H1 (cell line): ENCODE results near the gene CFAP221. TPM values are rescaled to one million over a fixed set of nuclear protein-coding genes. Genes with fewer than 3 reads are reported as not detected.

Experiments
- E2F6 ChIP-seq: IDR thresholded peaks from 2 replicates; pipeline ENCODE4 v1.6.1; 2012; ENCODE audit warnings: inconsistent platforms
- HDAC2 ChIP-seq, 2 experiments: fragments of 300-600 bp in 1 of 2; sonication (generic) in 1 of 2; IDR thresholded peaks; 2 replicates each; pipeline ENCODE4 v1.6.1; 2011 to 2012; ENCODE audit warnings: low read depth in 2 of 2, low read length in 2 of 2, mild to moderate bottlenecking in 2 of 2, moderate library complexity in 2 of 2, borderline replicate concordance in 1 of 2, inconsistent platforms in 1 of 2
- POLR2AphosphoS5 ChIP-seq: IDR thresholded peaks from 2 replicates; pipeline ENCODE4 v1.6.1; 2011; ENCODE audit warnings: low read depth, low read length
- POU5F1 ChIP-seq: IDR thresholded peaks from 2 replicates; pipeline ENCODE4 v1.6.1; 2011; ENCODE audit warnings: low read depth, mild to moderate bottlenecking, low read length, moderate library complexity
- SIRT6 ChIP-seq: IDR thresholded peaks from one replicate; pipeline ENCODE4 v1.7.1; 2012; ENCODE audit warnings: low read length, inconsistent platforms
- TEAD4 ChIP-seq: IDR thresholded peaks from 2 replicates; pipeline ENCODE4 v1.6.1; 2012; ENCODE audit warnings: low read depth, low read length, inconsistent platforms, mixed read lengths
- polyA plus RNA-seq, 7 experiments: library from polyadenylated mRNA; depleted of rRNA in 3 of 7; stranded (reverse) in 5 of 7; unstranded in 2 of 7; fragments of >200 nt in 5 of 7; fragments of 200-250 nt in 2 of 7; gene quantifications; 1 replicate in 5 of 7; 2 replicates in 1 of 7; 4 replicates in 1 of 7; pipeline versions ENCODE4 v1.2.1 to v1.2.3, GENCODE V29; 2011 to 2013; ENCODE audit warnings: missing spikeins in 2 of 7, mixed read lengths in 2 of 7
- total RNA-seq: library from RNA; stranded (reverse); fragmentation: NEBNext Ultra II Directional; extraction: Animal tissue kit (Norgen Biotek cat#: 25700); gene quantifications from 2 replicates; pipeline ENCODE4 v1.2.1, GENCODE V29; 2021

Gene CFAP221
- total and polyA plus RNA-seq, 2 of the 8 experiments (the other 6 are each of a cell fraction or from before 2014, with no cell fraction given): 0.14 to 0.71 TPM

GRCh38 chr2:119527999-119528398, 16.2 kb upstream of the CFAP221 start (continued):
- TF ChIP-seq TEAD4: no peak
- no peak for TF ChIP-seq POU5F1
- TF ChIP-seq SIRT6: no peak
- no peak for TF ChIP-seq E2F6
- TF ChIP-seq POLR2AphosphoS5: no peak
- no peak for TF ChIP-seq HDAC2 (IDR thresholded peaks at IDR 0.05; ENCODE audit: borderline replicate concordance in 1 of 2, low read depth in 2 of 2, low read length in 2 of 2)
